Endodermal cell (in vitro differentiated cells): ENCODE data around the gene PAK2. TPM values are rescaled to one million over a fixed set of nuclear protein-coding genes. Genes with fewer than 3 reads are reported as not detected.

Experiments
- DNase-seq: peaks from one replicate; pipeline ENCODE4 v3.0.0-alpha.2; 2017
- H3K27ac ChIP-seq: 2 replicates; pipeline ENCODE4 v1.5.1; 2013; ENCODE audit warnings: mild to moderate bottlenecking, low read depth, low read length, moderate library complexity
- H3K27me3 ChIP-seq: 2 replicates; pipeline ENCODE4 v1.6.1; 2013; ENCODE audit warnings: mild to moderate bottlenecking, low read length, moderate library complexity; ENCODE audit not compliant: insufficient read depth, control insufficient read depth, poor library complexity, severe bottlenecking
- H3K36me3 ChIP-seq: 2 replicates; pipeline ENCODE4 v1.7.0; 2013; ENCODE audit warnings: mild to moderate bottlenecking, low read length, moderate library complexity; ENCODE audit not compliant: control insufficient read depth, insufficient read depth
- H3K4me1 ChIP-seq: one replicate; pipeline ENCODE4 v1.7.0; 2013; ENCODE audit warnings: low read length; ENCODE audit not compliant: control insufficient read depth, insufficient read depth
- H3K4me3 ChIP-seq: 2 replicates; pipeline ENCODE4 v1.5.1; 2013; ENCODE audit warnings: mild to moderate bottlenecking, low read length, moderate library complexity
- H3K9ac ChIP-seq: 2 replicates; pipeline ENCODE4 v1.6.1; 2013; ENCODE audit warnings: mild to moderate bottlenecking, low read length, moderate library complexity; ENCODE audit not compliant: poor library complexity, severe bottlenecking; ENCODE audit errors: extremely low read depth
- H3K9me3 ChIP-seq: 2 replicates; pipeline ENCODE4 v1.6.1; 2013; ENCODE audit warnings: mild to moderate bottlenecking, low read length, moderate library complexity; ENCODE audit not compliant: control insufficient read depth
- H3K27ac Mint-ChIP-seq: 2 replicates; pipeline ENCODE4 v1.8.0; 2020; ENCODE audit warnings: mixed read lengths
- H3K27me3 Mint-ChIP-seq: 2 replicates; pipeline ENCODE4 v1.8.0; 2021; ENCODE audit warnings: mild to moderate bottlenecking, mixed read lengths; ENCODE audit not compliant: insufficient read depth
- H3K36me3 Mint-ChIP-seq: 2 replicates; pipeline ENCODE4 v1.8.0; 2020; ENCODE audit warnings: low read depth, mixed read lengths
- H3K4me1 Mint-ChIP-seq: 2 replicates; pipeline ENCODE4 v1.8.0; 2020; ENCODE audit warnings: mixed read lengths
- H3K4me3 Mint-ChIP-seq: 2 replicates; pipeline ENCODE4 v1.8.0; 2020; ENCODE audit warnings: mild to moderate bottlenecking, moderate library complexity, mixed read lengths
- H3K9me3 Mint-ChIP-seq: 2 replicates; pipeline ENCODE4 v1.8.0; 2020; ENCODE audit warnings: mild to moderate bottlenecking, mixed read lengths
- WGBS, 2 experiments: methylation state at CpG; one replicate each; pipeline versions ENCODE4 v1.1.5 to v1.1.7; 2013; ENCODE audit warnings: missing lambda C conversion rate in 2 of 2, mixed read lengths in 1 of 2; ENCODE audit not compliant: insufficient coverage in 1 of 2, insufficient read length in 1 of 2; 5-methylcytosine and 5-hydroxymethylcytosine counted together
- total RNA-seq, 2 donors: library from RNA; stranded (reverse); fragmentation: NEBNext Ultra II Directional in 1 of 2; extraction: Animal tissue kit (Norgen Biotek cat#: 25700) in 1 of 2; gene quantifications; 2 replicates in 1 of 2; 3 replicates in 1 of 2; pipeline ENCODE4 v1.2.1, GENCODE V29; 2021
- TF ChIP-seq, protein P1 (sequence below): fragments of 200-600 bp; sonication (generic); conservative IDR thresholded peaks from 2 replicates; pipeline ENCODE4 v1.5.0; 2021; ENCODE audit warnings: antibody characterized with exemption, mild to moderate bottlenecking

PAK2 gene
- total RNA-seq, 2 donors from 2014 or later: 58.7 to 76.6 TPM

DNA sequence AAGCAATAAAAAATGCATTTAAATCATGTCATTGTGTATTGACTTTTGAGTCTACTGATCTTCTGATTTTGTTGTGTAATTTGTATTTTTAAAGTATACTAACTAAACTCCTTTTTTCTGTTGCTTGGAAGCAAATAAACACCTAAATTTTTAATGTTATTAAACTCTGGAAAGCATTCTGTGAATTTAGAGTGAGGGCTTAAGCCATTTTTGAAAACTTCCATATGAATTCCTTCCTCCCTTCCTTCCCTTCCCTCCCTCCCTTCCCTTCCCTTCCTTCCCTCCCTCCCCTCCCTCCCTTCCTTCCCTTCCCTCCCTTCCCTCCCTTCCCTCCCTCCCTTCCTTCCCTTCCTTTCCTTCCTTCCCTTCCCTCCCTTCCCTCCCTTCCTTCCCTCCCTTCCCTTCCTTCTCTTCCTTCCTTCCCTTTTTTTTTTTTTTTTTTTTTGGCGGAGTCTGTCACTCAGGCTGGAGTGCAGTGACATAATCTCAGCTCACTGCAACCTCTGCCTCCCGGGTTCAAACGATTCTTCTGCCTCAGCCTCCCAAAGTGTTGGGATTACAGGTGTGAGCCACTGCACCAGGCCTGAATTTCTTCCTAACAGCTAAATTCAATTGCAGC is 71.4 kb downstream of the PAK2 start:
- TF ChIP-seq, protein P1, sequence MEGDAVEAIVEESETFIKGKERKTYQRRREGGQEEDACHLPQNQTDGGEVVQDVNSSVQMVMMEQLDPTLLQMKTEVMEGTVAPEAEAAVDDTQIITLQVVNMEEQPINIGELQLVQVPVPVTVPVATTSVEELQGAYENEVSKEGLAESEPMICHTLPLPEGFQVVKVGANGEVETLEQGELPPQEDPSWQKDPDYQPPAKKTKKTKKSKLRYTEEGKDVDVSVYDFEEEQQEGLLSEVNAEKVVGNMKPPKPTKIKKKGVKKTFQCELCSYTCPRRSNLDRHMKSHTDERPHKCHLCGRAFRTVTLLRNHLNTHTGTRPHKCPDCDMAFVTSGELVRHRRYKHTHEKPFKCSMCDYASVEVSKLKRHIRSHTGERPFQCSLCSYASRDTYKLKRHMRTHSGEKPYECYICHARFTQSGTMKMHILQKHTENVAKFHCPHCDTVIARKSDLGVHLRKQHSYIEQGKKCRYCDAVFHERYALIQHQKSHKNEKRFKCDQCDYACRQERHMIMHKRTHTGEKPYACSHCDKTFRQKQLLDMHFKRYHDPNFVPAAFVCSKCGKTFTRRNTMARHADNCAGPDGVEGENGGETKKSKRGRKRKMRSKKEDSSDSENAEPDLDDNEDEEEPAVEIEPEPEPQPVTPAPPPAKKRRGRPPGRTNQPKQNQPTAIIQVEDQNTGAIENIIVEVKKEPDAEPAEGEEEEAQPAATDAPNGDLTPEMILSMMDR: no peak
- H3K9me3 ChIP-seq: peaks cover 8% of the 10 kb centered on the region
- H3K27me3 ChIP-seq: no peaks in the 10 kb centered on the region
- WGBS, 2 experiments: 96 to 100% methylated on average over 2 to 3 of the region's 3 CpGs
- no peaks in the 10 kb centered on the region for H3K4me1 ChIP-seq
- no peak overlapping the region for H3K27ac ChIP-seq
- peaks cover 70% of the 10 kb centered on the region for H3K36me3 Mint-ChIP-seq
- no peak overlapping the region for H3K4me3 Mint-ChIP-seq
- H3K9ac ChIP-seq: no peak overlapping the region
- H3K36me3 ChIP-seq: peaks cover 83% of the 10 kb centered on the region
- peaks cover 3% of the 10 kb centered on the region for H3K9me3 Mint-ChIP-seq
- no peak overlapping the region for H3K27ac Mint-ChIP-seq
- no peaks in the 10 kb centered on the region for H3K27me3 Mint-ChIP-seq
- H3K4me3 ChIP-seq: no peak overlapping the region
- H3K4me1 Mint-ChIP-seq: no peaks in the 10 kb centered on the region
- no peak for DNase-seq

DNA sequence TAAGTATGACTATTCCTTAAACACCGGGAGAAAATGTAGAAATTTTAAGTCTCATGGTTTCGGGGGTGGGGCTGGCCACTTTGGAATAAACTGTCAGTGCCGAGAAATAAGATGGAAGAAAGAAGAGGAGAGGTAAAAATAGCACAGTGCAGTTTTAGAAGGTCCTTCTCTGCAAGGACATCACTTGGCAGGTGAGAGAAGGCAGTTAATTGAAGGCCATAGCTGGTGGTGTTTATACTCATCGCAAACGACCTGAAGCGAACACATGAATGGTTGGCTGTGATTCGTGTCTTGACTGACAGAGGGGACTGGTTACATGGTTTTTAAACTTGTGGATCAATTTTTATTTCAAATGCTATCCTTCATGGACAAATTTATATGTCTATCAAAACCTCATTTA is 73.2 kb downstream of the PAK2 start:
- H3K36me3 ChIP-seq: peaks cover 70% of the 10 kb centered on the region
- no peaks in the 10 kb centered on the region for H3K27me3 ChIP-seq
- no peak for DNase-seq
- Mint-ChIP-seq H3K27me3 (no peaks in the 10 kb centered on the region), H3K4me3 (no peak overlapping the region), H3K9me3 (peaks cover 3% of the 10 kb centered on the region), H3K36me3 (peaks cover 64% of the 10 kb centered on the region), H3K27ac (no peak overlapping the region), H3K4me1 (no peaks in the 10 kb centered on the region)
- no peak overlapping the region for H3K9ac ChIP-seq
- H3K4me3 ChIP-seq: no peak overlapping the region
- TF ChIP-seq, protein P1: no peak
- peaks cover 8% of the 10 kb centered on the region for H3K9me3 ChIP-seq
- WGBS, 2 experiments: 93 to 96% methylated on average over 6 to 7 of the region's 7 CpGs
- H3K27ac ChIP-seq: no peak overlapping the region
- H3K4me1 ChIP-seq: no peaks in the 10 kb centered on the region

DNA sequence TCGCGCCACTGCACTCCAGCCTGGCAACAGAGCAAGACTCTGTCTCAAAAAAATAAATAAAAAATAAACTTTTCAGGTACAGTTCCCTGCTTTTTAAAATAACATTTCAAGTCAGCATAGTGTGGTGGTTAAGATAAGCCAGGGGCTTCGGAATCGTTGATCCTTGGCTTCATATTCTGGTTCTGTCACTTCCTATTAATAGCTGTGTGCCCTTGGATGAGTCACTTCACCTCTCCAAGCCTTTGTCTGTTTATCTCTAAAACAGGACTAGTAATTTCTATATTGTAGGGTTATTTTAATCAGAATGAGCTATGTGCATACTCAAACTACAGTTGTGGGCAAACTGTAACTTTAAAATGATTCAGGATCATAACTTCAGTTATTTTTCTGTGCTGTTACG is 74.2 kb downstream of the PAK2 start:
- Histone ChIP-seq H3K9ac (no peak overlapping the region), H3K36me3 (peaks cover 74% of the 10 kb centered on the region), H3K27ac (no peak overlapping the region), H3K4me1 (no peaks in the 10 kb centered on the region), H3K27me3 (no peaks in the 10 kb centered on the region), H3K9me3 (peaks cover 8% of the 10 kb centered on the region), H3K4me3 (no peak overlapping the region)
- Mint-ChIP-seq H3K9me3 (peaks cover 3% of the 10 kb centered on the region), H3K27me3 (no peaks in the 10 kb centered on the region), H3K27ac (no peak overlapping the region), H3K4me3 (no peak overlapping the region), H3K4me1 (no peaks in the 10 kb centered on the region), H3K36me3 (peaks cover 66% of the 10 kb centered on the region)
- WGBS, 2 experiments: 98 to 100% methylated on average over 2 to 5 of the region's 5 CpGs
- TF ChIP-seq, protein P1: no peak
- DNase-seq: no peak
